Loucy (cell line): Measurements from ENCODE around the gene PLXNA4.

Experiments used
- EZH2phosphoT487 ChIP-seq: fragments of 200-600 bp; IDR thresholded peaks from 2 replicates; pipeline ENCODE4 v1.6.1; 2018; ENCODE audit warnings: antibody characterized with exemption, mild to moderate bottlenecking, moderate library complexity, borderline replicate concordance
- TF ChIP-seq, protein P1 (sequence below): fragments of 200-600 bp; sonication (generic); conservative IDR thresholded peaks from 2 replicates; pipeline ENCODE4 v1.5.1; 2014; ENCODE audit warnings: mild to moderate bottlenecking, antibody characterized with exemption, low read length

DNA sequence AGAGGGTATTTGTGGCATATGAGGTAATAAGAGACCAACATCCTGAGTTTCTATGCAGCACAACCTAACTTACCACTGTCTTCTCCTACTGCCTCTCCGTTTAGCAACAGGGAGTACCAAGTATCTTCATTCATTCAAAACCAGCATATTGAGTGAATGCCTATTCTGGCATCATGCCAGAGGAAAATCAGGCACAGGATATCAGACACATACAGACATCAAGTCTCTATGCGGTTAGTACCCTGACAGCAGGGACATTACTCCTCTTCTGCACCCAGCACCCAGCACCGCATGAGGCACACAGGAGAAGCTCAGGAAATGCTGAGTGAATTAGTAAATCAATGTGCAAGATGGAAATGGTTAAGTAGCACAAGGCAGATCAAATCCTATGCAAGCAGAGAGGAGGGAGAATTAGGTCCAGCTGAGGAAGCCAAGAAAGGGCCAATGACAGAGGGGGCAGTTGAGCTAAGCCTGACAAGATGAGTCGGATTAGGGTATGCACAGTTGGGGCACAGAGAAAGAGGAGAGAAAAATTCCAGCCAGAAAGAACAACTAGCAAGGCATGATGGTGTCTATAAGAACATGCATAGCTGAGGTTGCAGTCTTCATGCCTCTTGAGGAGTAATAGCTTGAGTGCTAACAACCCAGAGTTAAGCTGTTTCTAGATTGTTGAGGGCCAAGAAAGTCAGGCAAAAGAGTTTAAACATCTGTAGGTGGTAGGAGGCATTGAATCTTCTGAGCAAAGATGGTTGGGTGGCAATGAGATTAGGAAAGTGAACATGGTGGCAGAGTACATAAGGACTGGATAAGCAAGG, 146.0 kb downstream of the PLXNA4 start:
- TF ChIP-seq, protein P1, sequence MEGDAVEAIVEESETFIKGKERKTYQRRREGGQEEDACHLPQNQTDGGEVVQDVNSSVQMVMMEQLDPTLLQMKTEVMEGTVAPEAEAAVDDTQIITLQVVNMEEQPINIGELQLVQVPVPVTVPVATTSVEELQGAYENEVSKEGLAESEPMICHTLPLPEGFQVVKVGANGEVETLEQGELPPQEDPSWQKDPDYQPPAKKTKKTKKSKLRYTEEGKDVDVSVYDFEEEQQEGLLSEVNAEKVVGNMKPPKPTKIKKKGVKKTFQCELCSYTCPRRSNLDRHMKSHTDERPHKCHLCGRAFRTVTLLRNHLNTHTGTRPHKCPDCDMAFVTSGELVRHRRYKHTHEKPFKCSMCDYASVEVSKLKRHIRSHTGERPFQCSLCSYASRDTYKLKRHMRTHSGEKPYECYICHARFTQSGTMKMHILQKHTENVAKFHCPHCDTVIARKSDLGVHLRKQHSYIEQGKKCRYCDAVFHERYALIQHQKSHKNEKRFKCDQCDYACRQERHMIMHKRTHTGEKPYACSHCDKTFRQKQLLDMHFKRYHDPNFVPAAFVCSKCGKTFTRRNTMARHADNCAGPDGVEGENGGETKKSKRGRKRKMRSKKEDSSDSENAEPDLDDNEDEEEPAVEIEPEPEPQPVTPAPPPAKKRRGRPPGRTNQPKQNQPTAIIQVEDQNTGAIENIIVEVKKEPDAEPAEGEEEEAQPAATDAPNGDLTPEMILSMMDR, result no peak
- no peak for TF ChIP-seq EZH2phosphoT487
